ENCODE measurements around the gene NHSL2.

The NHSL2 gene

GRCh38 chrX:72100824-72101351 is 190.2 kb downstream of the NHSL2 start:
- H3K9ac ChIP-seq (ENCODE audit: low read depth in 1 of 2, low read length in 2 of 2), result no peak overlapping the region
- H3K4me1 ChIP-seq (ENCODE audit: control insufficient read depth in 2 of 2, insufficient read depth in 2 of 2, low read length in 2 of 2), result peaks cover 0 to 2% of the 10 kb centered on the region in 2 donors
- no peak overlapping the region for H3K27ac ChIP-seq (ENCODE audit: low read depth in 2 of 2, low read length in 2 of 2)
- H3K4me3 ChIP-seq (ENCODE audit: low read length in 2 of 2), result no peak overlapping the region
- no peaks in the 10 kb centered on the region for H3K9me3 ChIP-seq (ENCODE audit: control insufficient read depth in 2 of 2, low read length in 2 of 2)
- H3K36me3 ChIP-seq (ENCODE audit: control insufficient read depth in 2 of 2, insufficient read depth in 2 of 2, low read length in 2 of 2), result no peaks in the 10 kb centered on the region
- H3K27me3 ChIP-seq (ENCODE audit: control insufficient read depth in 2 of 2, insufficient read depth in 2 of 2, low read length in 2 of 2), result peaks cover 8 to 15% of the 10 kb centered on the region in 2 donors

- H3K9ac ChIP-seq (ENCODE audit: low read depth in 1 of 2, low read length in 2 of 2), result no peak overlapping the region
- no peaks in the 10 kb centered on the region for H3K36me3 ChIP-seq (ENCODE audit: control insufficient read depth in 2 of 2, insufficient read depth in 2 of 2, low read length in 2 of 2)
- no peak overlapping the region for H3K27ac ChIP-seq (ENCODE audit: low read depth in 2 of 2, low read length in 2 of 2)
- no peak overlapping the region for H3K4me3 ChIP-seq (ENCODE audit: low read length in 2 of 2)
- H3K27me3 ChIP-seq (ENCODE audit: control insufficient read depth in 2 of 2, insufficient read depth in 2 of 2, low read length in 2 of 2), result peaks cover 8 to 15% of the 10 kb centered on the region in 2 donors
- no peaks in the 10 kb centered on the region for H3K9me3 ChIP-seq (ENCODE audit: control insufficient read depth in 2 of 2, low read length in 2 of 2)
- peaks cover 0 to 2% of the 10 kb centered on the region in 2 donors for H3K4me1 ChIP-seq (ENCODE audit: control insufficient read depth in 2 of 2, insufficient read depth in 2 of 2, low read length in 2 of 2)
Measured at GRCh38 chrX:72101597-72102037, 191.0 kb downstream of the NHSL2 start.

- Histone ChIP-seq H3K9me3 (ENCODE audit: control insufficient read depth in 2 of 2, low read length in 2 of 2) (no peaks in the 10 kb centered on the region), H3K27me3 (ENCODE audit: control insufficient read depth in 2 of 2, insufficient read depth in 2 of 2, low read length in 2 of 2) (peaks cover 8 to 15% of the 10 kb centered on the region in 2 donors), H3K4me1 (ENCODE audit: control insufficient read depth in 2 of 2, insufficient read depth in 2 of 2, low read length in 2 of 2) (peaks cover 0 to 2% of the 10 kb centered on the region in 2 donors), H3K9ac (ENCODE audit: low read depth in 1 of 2, low read length in 2 of 2) (no peak overlapping the region), H3K4me3 (ENCODE audit: low read length in 2 of 2) (no peak overlapping the region), H3K36me3 (ENCODE audit: control insufficient read depth in 2 of 2, insufficient read depth in 2 of 2, low read length in 2 of 2) (no peaks in the 10 kb centered on the region), H3K27ac (ENCODE audit: low read depth in 2 of 2, low read length in 2 of 2) (no peak overlapping the region)
Measured at GRCh38 chrX:72102126-72102525, 191.5 kb downstream of the NHSL2 start.

GRCh38 chrX:72102760-72103159 is 192.1 kb downstream of the NHSL2 start:
- H3K9me3 ChIP-seq (ENCODE audit: control insufficient read depth in 2 of 2, low read length in 2 of 2), result no peaks in the 10 kb centered on the region
- H3K9ac ChIP-seq (ENCODE audit: low read depth in 1 of 2, low read length in 2 of 2), result no peak overlapping the region
- H3K4me1 ChIP-seq (ENCODE audit: control insufficient read depth in 2 of 2, insufficient read depth in 2 of 2, low read length in 2 of 2), result peaks cover 0 to 2% of the 10 kb centered on the region in 2 donors
- no peaks in the 10 kb centered on the region for H3K36me3 ChIP-seq (ENCODE audit: control insufficient read depth in 2 of 2, insufficient read depth in 2 of 2, low read length in 2 of 2)
- H3K27me3 ChIP-seq (ENCODE audit: control insufficient read depth in 2 of 2, insufficient read depth in 2 of 2, low read length in 2 of 2), result peaks cover 4 to 15% of the 10 kb centered on the region in 2 donors
- no peak overlapping the region for H3K27ac ChIP-seq (ENCODE audit: low read depth in 2 of 2, low read length in 2 of 2)
- H3K4me3 ChIP-seq (ENCODE audit: low read length in 2 of 2), result no peak overlapping the region

GRCh38 chrX:72105436-72105835 is 194.8 kb downstream of the NHSL2 start:
- H3K27ac ChIP-seq (ENCODE audit: low read depth in 2 of 2, low read length in 2 of 2), result no peak overlapping the region
- peaks cover 0 to 2% of the 10 kb centered on the region in 2 donors for H3K4me1 ChIP-seq (ENCODE audit: control insufficient read depth in 2 of 2, insufficient read depth in 2 of 2, low read length in 2 of 2)
- H3K9ac ChIP-seq (ENCODE audit: low read depth in 1 of 2, low read length in 2 of 2), result no peak overlapping the region
- H3K36me3 ChIP-seq (ENCODE audit: control insufficient read depth in 2 of 2, insufficient read depth in 2 of 2, low read length in 2 of 2), result no peaks in the 10 kb centered on the region
- H3K9me3 ChIP-seq (ENCODE audit: control insufficient read depth in 2 of 2, low read length in 2 of 2), result no peaks in the 10 kb centered on the region
- peaks cover 8 to 15% of the 10 kb centered on the region in 2 donors for H3K27me3 ChIP-seq (ENCODE audit: control insufficient read depth in 2 of 2, insufficient read depth in 2 of 2, low read length in 2 of 2)
- no peak overlapping the region for H3K4me3 ChIP-seq (ENCODE audit: low read length in 2 of 2)

GRCh38 chrX:72107320-72107719 is 196.7 kb downstream of the NHSL2 start:
- Histone ChIP-seq H3K4me1 (ENCODE audit: control insufficient read depth in 2 of 2, insufficient read depth in 2 of 2, low read length in 2 of 2) (no peaks in the 10 kb centered on the region), H3K4me3 (ENCODE audit: low read length in 2 of 2) (no peak overlapping the region), H3K9me3 (ENCODE audit: control insufficient read depth in 2 of 2, low read length in 2 of 2) (no peaks in the 10 kb centered on the region), H3K27me3 (ENCODE audit: control insufficient read depth in 2 of 2, insufficient read depth in 2 of 2, low read length in 2 of 2) (peaks cover 4 to 11% of the 10 kb centered on the region in 2 donors), H3K9ac (ENCODE audit: low read depth in 1 of 2, low read length in 2 of 2) (no peak overlapping the region), H3K36me3 (ENCODE audit: control insufficient read depth in 2 of 2, insufficient read depth in 2 of 2, low read length in 2 of 2) (no peaks in the 10 kb centered on the region), H3K27ac (ENCODE audit: low read depth in 2 of 2, low read length in 2 of 2) (no peak overlapping the region)

GRCh38 chrX:72107841-72108595 is 197.4 kb downstream of the NHSL2 start:
- H3K27me3 ChIP-seq (ENCODE audit: control insufficient read depth in 2 of 2, insufficient read depth in 2 of 2, low read length in 2 of 2), result peaks cover 4 to 6% of the 10 kb centered on the region in 2 donors
- no peaks in the 10 kb centered on the region for H3K4me1 ChIP-seq (ENCODE audit: control insufficient read depth in 2 of 2, insufficient read depth in 2 of 2, low read length in 2 of 2)
- H3K27ac ChIP-seq (ENCODE audit: low read depth in 2 of 2, low read length in 2 of 2), result no peak overlapping the region
- H3K4me3 ChIP-seq (ENCODE audit: low read length in 2 of 2), result no peak overlapping the region
- H3K9ac ChIP-seq (ENCODE audit: low read depth in 1 of 2, low read length in 2 of 2), result no peak overlapping the region
- H3K36me3 ChIP-seq (ENCODE audit: control insufficient read depth in 2 of 2, insufficient read depth in 2 of 2, low read length in 2 of 2), result no peaks in the 10 kb centered on the region
- no peaks in the 10 kb centered on the region for H3K9me3 ChIP-seq (ENCODE audit: control insufficient read depth in 2 of 2, low read length in 2 of 2)

- H3K4me1 ChIP-seq (ENCODE audit: control insufficient read depth in 2 of 2, insufficient read depth in 2 of 2, low read length in 2 of 2), result no peaks in the 10 kb centered on the region
- no peaks in the 10 kb centered on the region for H3K9me3 ChIP-seq (ENCODE audit: control insufficient read depth in 2 of 2, low read length in 2 of 2)
- peaks cover 2 to 4% of the 10 kb centered on the region in 2 donors for H3K27me3 ChIP-seq (ENCODE audit: control insufficient read depth in 2 of 2, insufficient read depth in 2 of 2, low read length in 2 of 2)
- no peak overlapping the region for H3K27ac ChIP-seq (ENCODE audit: low read depth in 2 of 2, low read length in 2 of 2)
- H3K9ac ChIP-seq (ENCODE audit: low read depth in 1 of 2, low read length in 2 of 2), result no peak overlapping the region
- no peaks in the 10 kb centered on the region for H3K36me3 ChIP-seq (ENCODE audit: control insufficient read depth in 2 of 2, insufficient read depth in 2 of 2, low read length in 2 of 2)
- H3K4me3 ChIP-seq (ENCODE audit: low read length in 2 of 2), result no peak overlapping the region
Measured at GRCh38 chrX:72108666-72109065, 198.0 kb downstream of the NHSL2 start.

GRCh38 chrX:72110051-72110875 is 199.6 kb downstream of the NHSL2 start:
- H3K27ac ChIP-seq (ENCODE audit: low read depth in 2 of 2, low read length in 2 of 2), result no peak overlapping the region
- H3K27me3 ChIP-seq (ENCODE audit: control insufficient read depth in 2 of 2, insufficient read depth in 2 of 2, low read length in 2 of 2), result peaks cover 0 to 4% of the 10 kb centered on the region in 2 donors
- no peaks in the 10 kb centered on the region for H3K36me3 ChIP-seq (ENCODE audit: control insufficient read depth in 2 of 2, insufficient read depth in 2 of 2, low read length in 2 of 2)

More at GRCh38 chrX:72110051-72110875, 199.6 kb downstream of the NHSL2 start:
- Histone ChIP-seq H3K4me3 (ENCODE audit: low read length in 2 of 2) (no peak overlapping the region), H3K9me3 (ENCODE audit: control insufficient read depth in 2 of 2, low read length in 2 of 2) (no peaks in the 10 kb centered on the region), H3K9ac (ENCODE audit: low read depth in 1 of 2, low read length in 2 of 2) (no peak overlapping the region), H3K4me1 (ENCODE audit: control insufficient read depth in 2 of 2, insufficient read depth in 2 of 2, low read length in 2 of 2) (no peaks in the 10 kb centered on the region)
